GM19455 (cell line): ENCODE results near the gene CTDSPL2.
"Not testable (repeated sequence)": the region's sequence is repeated elsewhere in the genome, so short reads cannot be mapped to it uniquely, and the experiment has no call there.

Source experiments
- ATAC-seq: cut with Tn5 transposase; IDR thresholded peaks from one replicate; pipeline ENCODE4 v1.9.1; 2021; ENCODE audit not compliant: unreplicated experiment

CTDSPL2 gene

DNA sequence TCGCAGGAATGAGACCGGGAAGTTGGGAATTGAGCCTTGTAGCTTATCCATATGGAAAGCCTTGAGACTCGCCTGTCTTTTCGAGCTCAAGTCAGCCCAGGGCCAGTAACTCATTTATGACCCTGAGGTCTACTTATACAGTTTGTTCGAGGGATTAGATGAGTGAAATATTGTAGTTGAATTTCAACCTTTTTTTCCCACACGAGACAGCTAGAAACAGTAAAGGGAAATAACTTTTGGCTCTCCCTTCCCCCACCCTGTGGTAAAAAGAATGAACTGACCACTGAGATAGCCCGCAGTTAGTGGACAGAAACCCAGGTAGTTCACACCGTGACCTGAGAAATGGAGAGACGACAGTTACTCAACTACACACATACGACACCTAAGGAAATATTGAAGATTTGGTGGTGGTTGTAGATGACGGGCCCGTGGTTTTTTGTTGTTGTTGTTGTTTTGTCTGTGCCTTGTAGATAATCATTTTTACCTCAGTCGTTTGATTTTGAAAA is 110.4 kb downstream of the CTDSPL2 start:
- ATAC-seq: no peak

DNA sequence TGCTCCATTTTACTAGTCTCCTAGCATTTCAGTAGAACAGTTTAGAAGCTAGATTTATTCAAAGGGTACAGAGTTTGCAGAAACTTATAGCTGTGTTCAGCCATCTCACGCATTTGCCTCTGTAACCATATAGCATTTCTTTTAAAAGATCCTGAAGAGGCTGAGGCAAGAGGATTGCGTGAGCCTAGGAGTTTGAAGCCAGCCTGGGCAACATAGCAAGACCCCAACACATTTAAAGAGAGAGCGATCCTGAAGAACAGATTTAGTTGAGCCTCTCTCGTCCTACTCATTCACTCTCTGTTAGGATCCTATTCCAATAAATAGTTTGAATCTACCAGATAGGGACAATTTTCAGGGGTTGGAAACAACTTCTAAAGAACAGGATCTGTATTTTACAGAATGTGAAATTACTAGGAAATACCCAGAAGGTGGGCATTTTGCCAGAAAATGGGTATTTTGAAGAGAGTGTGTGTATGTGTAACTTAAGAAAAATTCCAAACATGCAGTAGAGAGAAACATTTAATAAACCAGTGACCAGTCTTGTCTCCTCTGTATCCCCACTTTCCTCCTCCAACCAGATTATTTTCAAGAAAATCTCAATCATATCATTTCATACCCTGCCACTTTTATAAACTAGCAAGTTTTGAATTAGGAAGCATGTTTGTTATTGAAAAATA is 114.0 kb downstream of the CTDSPL2 start:
- no peak for ATAC-seq

DNA sequence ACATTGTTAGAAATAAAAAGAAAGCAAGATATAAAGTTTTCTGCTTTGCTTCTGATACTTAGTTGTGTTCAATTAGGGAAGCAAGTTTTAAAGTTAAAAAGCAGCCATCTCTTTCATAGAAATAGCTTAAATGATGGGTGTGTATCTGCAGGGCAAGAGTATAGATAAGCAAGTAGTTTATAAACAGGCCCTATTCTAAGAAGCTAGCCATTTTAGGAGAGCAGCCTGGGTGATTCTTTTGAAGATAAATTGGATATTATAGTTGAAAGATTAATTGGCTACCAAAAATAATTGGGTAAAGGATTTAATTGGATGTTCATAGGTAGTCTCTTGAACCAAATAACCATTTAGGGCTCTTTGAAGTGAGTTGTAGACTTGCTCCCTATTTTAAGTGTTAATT is 115.2 kb downstream of the CTDSPL2 start:
- no peak for ATAC-seq

DNA sequence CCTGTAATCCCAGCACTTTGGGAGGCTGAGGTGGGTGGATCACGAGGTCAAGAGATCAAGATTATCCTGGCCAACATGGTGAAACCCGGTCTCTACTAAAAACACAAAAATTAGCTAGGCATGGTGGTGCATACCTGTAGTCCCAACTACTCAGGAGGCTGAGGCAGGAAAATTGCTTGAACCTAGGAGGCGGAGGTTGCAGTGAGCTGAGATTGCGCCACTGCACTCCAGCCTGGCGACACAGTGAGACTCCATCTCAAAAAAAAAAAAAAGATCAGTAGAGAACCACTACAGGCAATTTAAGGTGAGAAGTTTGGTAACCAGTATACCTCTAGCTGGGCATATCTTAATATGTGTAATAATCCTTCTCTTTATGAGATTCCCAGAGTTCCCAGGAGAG is 117.3 kb downstream of the CTDSPL2 start:
- ATAC-seq: not testable (repeated sequence)

DNA sequence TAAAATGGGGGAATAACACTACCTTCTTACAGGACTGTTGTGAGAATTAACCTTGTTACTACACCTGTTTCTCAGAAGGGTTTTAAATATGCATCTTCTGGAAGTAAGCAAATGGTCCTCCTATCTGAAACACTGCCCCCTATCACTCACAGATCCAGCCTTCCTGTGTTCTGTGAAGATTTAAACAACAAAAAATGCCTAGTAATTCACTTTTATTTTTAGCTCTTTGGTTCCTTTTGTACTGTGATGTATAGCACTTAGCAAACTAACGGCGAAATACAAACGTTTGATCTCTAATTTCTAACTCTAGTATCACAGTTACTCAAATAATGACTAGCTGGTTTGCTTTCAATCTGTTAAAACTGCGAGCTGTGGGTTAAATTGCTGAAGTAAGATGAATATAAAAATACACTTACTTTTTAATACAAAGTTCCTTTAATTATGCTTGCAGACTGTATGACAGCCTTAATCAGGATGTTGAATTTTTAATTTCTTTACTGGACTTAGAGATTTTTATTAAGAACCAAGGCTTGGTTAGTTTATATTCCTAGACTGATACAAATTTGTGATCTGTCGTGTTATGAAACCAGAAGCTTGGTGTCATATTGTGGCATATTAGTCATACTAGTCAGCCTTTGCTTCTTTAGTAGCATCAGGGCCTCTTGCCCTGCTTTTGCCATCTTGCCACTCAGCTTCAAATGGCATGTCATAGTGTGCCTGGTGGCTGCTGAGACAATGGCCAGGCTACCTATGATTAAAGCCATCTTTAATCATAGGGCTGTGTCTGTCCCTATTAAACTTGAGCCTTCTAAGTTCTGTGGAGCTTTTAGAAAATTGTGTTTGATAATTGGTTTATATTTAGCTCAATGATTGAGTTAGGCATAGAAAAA is 118.7 kb downstream of the CTDSPL2 start:
- no peak for ATAC-seq

DNA sequence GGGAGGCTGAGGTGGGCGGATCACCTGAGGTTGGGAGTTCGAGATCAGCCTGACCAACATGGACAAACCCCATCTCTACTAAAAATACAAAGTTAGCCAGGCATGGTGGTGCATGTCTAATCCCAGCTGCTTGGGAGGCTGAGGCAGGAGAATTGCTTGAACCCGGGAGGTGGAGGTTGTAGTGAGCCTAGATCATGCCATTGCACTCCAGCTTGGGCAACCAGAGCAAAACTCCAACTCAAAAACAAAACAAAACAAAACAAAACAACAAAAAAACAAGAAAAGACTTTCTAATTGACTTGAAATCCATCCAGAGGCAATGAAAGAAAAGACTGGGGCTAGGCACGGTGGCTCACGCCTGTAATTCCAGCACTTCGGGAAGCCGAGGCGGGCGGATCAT is 121.7 kb downstream of the CTDSPL2 start:
- ATAC-seq: not testable (repeated sequence)

DNA sequence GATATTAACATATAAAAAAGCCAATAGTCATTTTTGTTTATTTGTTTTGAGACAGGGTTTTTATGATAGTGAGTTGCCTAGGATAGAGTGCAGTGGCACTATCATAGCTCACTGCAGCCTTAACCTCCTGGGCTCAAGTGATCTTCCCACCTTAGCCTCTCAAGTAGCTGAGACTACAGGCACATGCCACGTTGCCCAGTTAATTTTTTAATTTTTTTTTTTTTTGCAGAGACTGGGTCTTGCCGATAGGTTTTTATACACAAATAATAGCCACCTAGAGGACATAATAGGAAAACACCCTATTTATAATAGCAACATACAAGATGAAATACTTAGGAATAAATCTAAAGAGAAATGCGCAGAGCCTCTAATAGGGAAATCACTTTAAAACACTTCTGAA is 122.8 kb downstream of the CTDSPL2 start:
- ATAC-seq: no peak

DNA sequence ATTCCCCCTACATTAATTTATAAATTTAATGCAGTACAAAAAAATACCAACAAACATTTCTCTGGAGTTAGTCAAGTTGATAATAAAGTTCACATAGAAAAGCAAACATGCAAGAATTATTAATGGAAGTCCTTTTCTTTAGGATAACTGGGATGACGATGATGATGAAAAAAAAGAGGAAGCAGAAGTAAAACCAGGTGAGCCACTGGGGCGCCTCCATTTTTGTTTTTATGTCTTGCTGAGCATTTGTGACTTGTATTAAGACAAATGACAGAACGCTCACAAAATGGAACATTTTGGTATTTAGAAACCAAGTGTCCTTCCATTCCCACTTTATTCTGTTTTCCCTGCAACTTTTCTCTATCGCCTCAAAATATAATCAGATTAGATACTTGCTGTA is 123.3 kb downstream of the CTDSPL2 start:
- no peak for ATAC-seq

DNA sequence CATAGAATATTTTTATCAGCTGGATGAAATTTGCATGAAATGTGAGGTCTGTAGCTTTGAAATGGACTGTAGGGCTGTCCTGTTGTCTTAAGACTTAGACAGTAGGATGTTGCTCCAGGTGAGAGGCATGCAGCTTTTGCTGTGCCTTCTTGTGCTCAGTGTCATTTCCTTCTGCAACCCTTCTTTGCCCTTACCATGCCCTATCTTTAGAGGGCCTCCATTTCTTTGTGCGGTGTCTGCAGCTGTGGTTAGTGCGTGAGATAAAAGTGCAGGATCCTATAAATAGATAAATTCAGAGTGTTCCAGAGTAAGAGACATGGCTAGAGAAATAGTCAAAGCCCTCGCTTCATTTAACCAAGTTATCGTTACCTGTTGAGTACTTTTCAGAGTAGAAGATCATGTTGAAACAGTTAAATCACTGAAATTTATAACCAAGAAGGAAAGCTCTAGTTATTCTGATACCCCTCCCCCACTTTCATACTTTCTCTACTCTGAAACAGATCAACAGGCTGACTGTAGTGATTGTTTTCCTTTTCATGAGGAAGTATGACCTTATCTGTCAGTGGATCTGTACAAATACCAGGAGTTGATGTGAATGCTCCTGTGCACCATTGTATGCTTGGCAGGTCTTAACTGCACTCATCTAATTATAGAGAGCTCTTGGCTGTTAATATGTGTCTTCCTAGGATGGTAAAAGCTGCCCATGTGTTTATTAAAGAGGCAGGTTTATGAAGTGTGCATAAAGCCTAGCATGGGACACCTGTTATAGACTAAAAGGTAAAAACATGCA is 127.7 kb downstream of the CTDSPL2 start:
- no peak for ATAC-seq

DNA sequence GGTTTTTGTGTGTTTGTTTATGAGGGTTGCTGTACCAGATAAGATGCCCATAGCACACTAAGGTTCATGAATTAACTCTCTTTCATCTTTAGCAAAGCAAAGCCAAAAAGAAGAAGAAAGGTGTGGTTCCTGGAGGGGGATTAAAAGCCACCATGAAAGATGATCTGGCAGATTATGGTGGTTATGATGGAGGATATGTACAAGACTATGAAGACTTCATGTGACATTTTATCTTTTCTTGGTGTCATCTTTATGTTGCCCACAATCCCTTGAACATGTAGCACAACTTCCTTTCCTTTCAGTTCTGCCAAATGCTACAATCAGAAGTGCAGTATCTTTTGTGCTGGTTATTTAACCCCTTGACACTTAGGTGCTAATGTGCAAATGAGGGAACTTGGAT is 133.5 kb downstream of the CTDSPL2 start:
- ATAC-seq: not testable (repeated sequence)

DNA sequence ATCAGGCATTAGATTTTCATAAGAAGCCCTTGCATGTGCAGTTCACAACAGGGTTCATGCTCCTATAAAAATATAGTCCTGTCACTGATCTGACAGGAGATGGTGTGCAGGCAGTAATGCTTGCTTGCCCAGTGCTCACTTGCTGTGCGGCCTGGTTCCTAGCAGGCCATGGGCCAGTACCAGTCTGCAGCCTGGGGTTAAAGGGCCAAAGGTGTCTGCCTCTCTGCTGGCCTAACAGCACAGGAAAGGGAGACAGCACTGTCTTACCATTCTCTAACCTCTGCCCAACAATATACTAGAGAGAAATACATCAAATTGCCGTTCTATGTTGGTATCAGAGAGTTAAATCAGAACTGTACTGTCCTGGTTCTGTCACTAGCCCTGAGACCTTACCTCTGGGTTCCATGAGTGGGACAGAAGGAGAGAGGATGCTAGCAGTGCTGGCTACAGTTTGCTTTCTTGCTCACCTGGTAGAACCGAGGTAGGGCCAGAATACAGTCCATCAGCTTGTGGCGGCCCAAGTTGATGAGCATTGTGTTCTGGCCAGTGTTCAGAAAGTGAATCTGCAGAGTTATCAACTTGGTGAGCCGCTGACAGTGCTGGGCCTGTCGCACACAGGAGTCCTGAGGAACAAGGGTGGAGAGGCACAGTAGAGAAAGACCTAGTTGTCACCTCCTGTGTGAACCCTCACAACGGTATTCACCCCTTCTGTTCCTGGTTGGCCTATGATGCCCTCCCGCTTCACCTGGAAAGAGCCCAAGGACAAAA is 138.1 kb downstream of the CTDSPL2 start:
- no peak for ATAC-seq

DNA sequence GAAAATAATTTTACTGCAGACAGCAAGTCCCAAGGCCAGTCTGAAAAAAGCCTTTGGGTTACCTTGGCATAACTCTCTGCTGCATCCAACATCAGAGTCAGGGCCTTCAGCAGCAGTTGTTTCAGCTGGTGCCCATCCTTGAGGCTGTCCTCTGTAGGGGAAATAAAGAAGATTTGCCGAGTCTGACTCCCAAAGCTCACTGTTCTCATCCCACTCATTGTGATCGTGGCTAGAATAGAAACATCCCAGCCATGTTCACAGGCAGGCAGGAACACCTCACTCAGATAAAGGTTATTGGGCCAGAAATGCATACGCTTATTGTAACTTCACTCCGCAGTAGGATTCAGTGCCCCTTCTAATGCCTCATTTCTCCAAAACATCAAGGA is 138.7 kb downstream of the CTDSPL2 start:
- no peak for ATAC-seq

DNA sequence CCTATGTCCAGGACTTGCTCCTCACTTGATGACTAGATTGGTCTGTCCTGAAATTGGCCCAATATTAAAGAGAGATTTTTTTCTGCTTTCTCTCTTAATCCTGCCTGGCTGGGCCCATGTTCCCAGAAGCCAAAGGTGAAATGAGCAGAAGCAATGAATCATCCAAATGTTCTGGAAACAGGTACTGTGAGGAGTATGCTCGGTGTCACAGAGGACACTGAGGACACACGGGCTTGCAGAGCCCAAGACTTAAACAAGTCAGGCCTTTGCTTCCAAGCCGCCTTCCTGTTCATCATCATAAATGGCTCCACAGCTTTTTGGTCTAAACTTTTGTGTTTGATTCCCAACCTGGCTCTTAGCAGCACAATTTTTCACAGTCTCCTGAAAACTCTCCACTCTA is 140.9 kb downstream of the CTDSPL2 start:
- ATAC-seq: no peak

DNA sequence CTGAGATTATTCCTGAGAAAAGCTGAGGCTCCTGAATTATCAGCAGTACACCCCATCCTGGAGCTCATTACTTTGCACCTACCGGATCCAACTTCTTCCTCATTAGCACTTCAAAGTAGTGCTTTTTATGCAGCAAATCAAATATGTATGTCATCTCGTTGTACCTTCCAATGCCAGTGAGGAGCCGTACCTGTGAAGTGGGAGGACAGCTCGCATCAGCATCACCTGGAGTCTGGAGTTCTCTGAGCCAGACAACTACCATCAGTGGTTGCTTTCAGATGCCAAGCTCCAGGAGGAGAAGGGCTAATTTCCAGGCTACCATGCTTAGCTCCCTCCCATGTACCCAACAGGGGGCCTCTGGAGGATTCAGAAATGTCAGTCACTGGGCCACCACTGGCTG is 141.9 kb downstream of the CTDSPL2 start:
- no peak for ATAC-seq

DNA sequence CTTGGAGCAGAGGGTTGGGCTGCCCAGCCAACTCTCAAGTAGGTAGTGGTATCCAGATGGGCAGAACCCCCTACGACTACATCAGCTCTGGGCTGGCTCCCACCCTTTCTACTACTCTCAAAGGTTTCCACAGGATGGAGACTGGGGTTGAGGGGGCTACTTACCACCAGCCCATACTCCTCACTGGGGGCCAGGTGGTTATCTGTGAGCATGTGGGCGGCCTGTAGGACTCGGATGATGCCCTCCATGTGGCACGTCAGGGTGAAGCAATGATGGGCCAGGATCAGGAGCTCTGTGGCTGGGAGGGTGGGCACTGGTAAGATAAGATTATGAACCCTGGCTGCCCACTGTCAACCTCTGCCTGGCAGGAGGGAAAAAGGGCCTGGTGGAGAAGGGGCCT is 142.9 kb downstream of the CTDSPL2 start:
- ATAC-seq: no peak

DNA sequence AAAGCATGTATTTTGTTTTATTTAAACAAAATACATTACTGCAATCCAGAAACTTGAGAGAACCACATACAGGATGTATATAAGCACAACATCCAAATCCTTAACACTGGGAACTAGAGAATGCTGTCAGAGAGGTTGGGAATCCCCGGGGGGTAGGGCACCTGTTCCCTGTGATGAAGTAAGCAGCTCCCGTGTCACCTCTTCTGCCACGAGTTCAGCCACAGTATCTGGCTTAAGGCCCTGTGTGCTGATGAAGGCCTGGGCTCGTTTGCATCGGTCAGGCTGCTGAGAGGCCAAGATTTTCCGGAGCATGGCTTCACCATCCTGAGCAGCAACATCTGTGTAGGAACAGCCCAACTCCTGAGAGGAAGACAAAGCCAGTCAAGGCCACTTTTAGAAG is 146.0 kb downstream of the CTDSPL2 start:
- no peak for ATAC-seq

DNA sequence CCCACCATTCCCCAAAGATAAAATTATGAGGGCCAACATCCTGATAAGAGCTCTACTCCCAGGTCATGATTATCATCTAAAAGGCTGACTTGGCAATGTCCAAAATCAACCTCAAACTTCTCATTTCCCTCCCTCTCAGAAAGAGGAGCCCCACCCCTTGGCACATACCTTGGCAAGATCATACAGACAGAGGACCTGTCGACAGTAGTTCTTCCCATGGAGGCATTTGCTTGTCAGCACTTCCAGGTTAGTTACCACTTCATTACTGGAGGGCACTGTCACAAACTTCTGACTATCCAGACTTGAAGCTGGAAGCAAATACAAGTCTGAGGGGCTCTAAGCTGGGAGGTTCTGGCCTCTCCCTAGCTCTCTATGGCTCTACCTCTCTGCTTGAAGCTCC is 147.3 kb downstream of the CTDSPL2 start:
- no peak for ATAC-seq
